Rectal smooth muscle tissue (tissue), 1 donor: Measurements from ENCODE around the gene BTBD16.
A peak's percentile ranks its signal among the peaks of the same experiment; 100 is the strongest.

Experiments used
- H3K27ac ChIP-seq: one replicate; pipeline ENCODE4 v1.7.0; 2013; ENCODE audit warnings: low read depth, low read length, inconsistent platforms
- H3K27me3 ChIP-seq: one replicate; pipeline ENCODE4 v1.7.0; 2013; ENCODE audit warnings: low read length; ENCODE audit not compliant: control insufficient read depth, insufficient read depth
- H3K36me3 ChIP-seq: one replicate; pipeline ENCODE4 v1.7.0; 2013; ENCODE audit warnings: low read length; ENCODE audit not compliant: control insufficient read depth, insufficient read depth
- H3K4me1 ChIP-seq: one replicate; pipeline ENCODE4 v1.7.0; 2013; ENCODE audit warnings: low read length; ENCODE audit not compliant: control insufficient read depth, insufficient read depth
- H3K4me3 ChIP-seq: one replicate; pipeline ENCODE4 v1.7.0; 2013; ENCODE audit warnings: low read length
- H3K9ac ChIP-seq: one replicate; pipeline ENCODE4 v1.7.0; 2013; ENCODE audit warnings: low read length

Gene BTBD16

GRCh38 chr10:122304054-122304579 lies 33.0 kb downstream of the BTBD16 start:
- H3K4me1 ChIP-seq = peaks cover 19% of the 10 kb centered on the region
- H3K36me3 ChIP-seq = no peaks in the 10 kb centered on the region
- H3K4me3 ChIP-seq = no peak overlapping the region
- H3K27ac ChIP-seq = no peak overlapping the region
- H3K9ac ChIP-seq = no peak overlapping the region
- H3K27me3 ChIP-seq = no peaks in the 10 kb centered on the region

- Histone ChIP-seq H3K27me3 (no peaks in the 10 kb centered on the region), H3K27ac (no peak overlapping the region), H3K36me3 (no peaks in the 10 kb centered on the region), H3K4me1 (peaks cover 19% of the 10 kb centered on the region), H3K9ac (no peak overlapping the region), H3K4me3 (no peak overlapping the region)
Observed at GRCh38 chr10:122306282-122306681, 35.2 kb downstream of the BTBD16 start.

GRCh38 chr10:122306744-122307143 lies 35.6 kb downstream of the BTBD16 start:
- H3K27ac ChIP-seq = peak overlapping the region; percentile 96
- no peaks in the 10 kb centered on the region for H3K27me3 ChIP-seq
- no peak overlapping the region for H3K9ac ChIP-seq
- H3K4me1 ChIP-seq = peaks cover 19% of the 10 kb centered on the region
- no peak overlapping the region for H3K4me3 ChIP-seq
- H3K36me3 ChIP-seq = no peaks in the 10 kb centered on the region

GRCh38 chr10:122307669-122308416 lies 36.7 kb downstream of the BTBD16 start:
- no peak overlapping the region for H3K9ac ChIP-seq
- no peaks in the 10 kb centered on the region for H3K27me3 ChIP-seq
- H3K36me3 ChIP-seq = no peaks in the 10 kb centered on the region
- peak overlapping the region; percentile 96 for H3K27ac ChIP-seq
- peaks cover 19% of the 10 kb centered on the region for H3K4me1 ChIP-seq
- H3K4me3 ChIP-seq = peak overlapping the region; percentile 29

- peaks cover 19% of the 10 kb centered on the region for H3K4me1 ChIP-seq
- no peak overlapping the region for H3K9ac ChIP-seq
- peak overlapping the region; percentile 29 for H3K4me3 ChIP-seq
Observed at GRCh38 chr10:122308417-122309141, 37.5 kb downstream of the BTBD16 start.

GRCh38 chr10:122310311-122311050 lies 39.4 kb downstream of the BTBD16 start:
- Histone ChIP-seq H3K27ac (peak overlapping the region; percentile 68), H3K36me3 (no peaks in the 10 kb centered on the region)

More at GRCh38 chr10:122308417-122309141, 37.5 kb downstream of the BTBD16 start:
- H3K27me3 ChIP-seq = no peaks in the 10 kb centered on the region
- no peaks in the 10 kb centered on the region for H3K36me3 ChIP-seq
- H3K27ac ChIP-seq = peak overlapping the region; percentile 96

GRCh38 chr10:122311051-122311410 lies 39.9 kb downstream of the BTBD16 start:
- H3K9ac ChIP-seq = no peak overlapping the region
- H3K27me3 ChIP-seq = no peaks in the 10 kb centered on the region
- peak overlapping the region; percentile 68 for H3K27ac ChIP-seq
- H3K4me1 ChIP-seq = peaks cover 19% of the 10 kb centered on the region
- H3K4me3 ChIP-seq = no peak overlapping the region
- H3K36me3 ChIP-seq = no peaks in the 10 kb centered on the region

More at GRCh38 chr10:122310311-122311050, 39.4 kb downstream of the BTBD16 start:
- no peak overlapping the region for H3K4me3 ChIP-seq
- no peaks in the 10 kb centered on the region for H3K27me3 ChIP-seq
- H3K9ac ChIP-seq = no peak overlapping the region
- H3K4me1 ChIP-seq = peaks cover 19% of the 10 kb centered on the region

- Histone ChIP-seq H3K27me3 (no peaks in the 10 kb centered on the region), H3K4me1 (peaks cover 19% of the 10 kb centered on the region), H3K9ac (no peak overlapping the region), H3K27ac (no peak overlapping the region), H3K36me3 (no peaks in the 10 kb centered on the region), H3K4me3 (no peak overlapping the region)
Observed at GRCh38 chr10:122311716-122312115, 40.6 kb downstream of the BTBD16 start.

- no peaks in the 10 kb centered on the region for H3K36me3 ChIP-seq
- no peak overlapping the region for H3K9ac ChIP-seq
- no peaks in the 10 kb centered on the region for H3K27me3 ChIP-seq
- H3K4me1 ChIP-seq = no peaks in the 10 kb centered on the region
- H3K27ac ChIP-seq = no peak overlapping the region
- H3K4me3 ChIP-seq = no peak overlapping the region
Observed at GRCh38 chr10:122316224-122316884, 45.3 kb downstream of the BTBD16 start.

GRCh38 chr10:122321960-122322359 lies 50.9 kb downstream of the BTBD16 start:
- H3K36me3 ChIP-seq = no peaks in the 10 kb centered on the region
- no peak overlapping the region for H3K9ac ChIP-seq
- no peaks in the 10 kb centered on the region for H3K27me3 ChIP-seq
- no peak overlapping the region for H3K4me3 ChIP-seq
- H3K27ac ChIP-seq = no peak overlapping the region
- H3K4me1 ChIP-seq = no peaks in the 10 kb centered on the region

- no peaks in the 10 kb centered on the region for H3K4me1 ChIP-seq
- H3K27me3 ChIP-seq = no peaks in the 10 kb centered on the region
- H3K27ac ChIP-seq = no peak overlapping the region
- H3K4me3 ChIP-seq = no peak overlapping the region
- no peak overlapping the region for H3K9ac ChIP-seq
- H3K36me3 ChIP-seq = no peaks in the 10 kb centered on the region
Observed at GRCh38 chr10:122323189-122323588, 52.1 kb downstream of the BTBD16 start.
